HepG2 (cell line): ENCODE results near the gene BEST2. TPM values are rescaled to one million over a fixed set of nuclear protein-coding genes. Genes with fewer than 3 reads are reported as not detected.

ENCODE experiments used
- EZH2 ChIP-seq: conservative IDR thresholded peaks from 2 replicates; pipeline ENCODE4 v1.6.1; 2012; ENCODE audit warnings: mild to moderate bottlenecking, low read depth, low read length, moderate library complexity
- FUBP1 ChIP-seq: sonication (generic); formaldehyde crosslinking; IDR thresholded peaks from 2 replicates; pipeline ENCODE4 v1.5.1; 2020; ENCODE audit warnings: missing genetic modification reagents, mild to moderate bottlenecking, borderline replicate concordance
- GFI1 ChIP-seq: sonication (generic); formaldehyde crosslinking; IDR thresholded peaks from 2 replicates; pipeline ENCODE4 v1.5.0; 2020; ENCODE audit warnings: missing genetic modification reagents, mild to moderate bottlenecking, borderline replicate concordance
- KIAA2018 ChIP-seq: sonication (generic); formaldehyde crosslinking; IDR thresholded peaks from 2 replicates; pipeline ENCODE4 v1.5.0; 2020; ENCODE audit warnings: mild to moderate bottlenecking, missing genetic modification reagents, borderline replicate concordance
- PHF21A ChIP-seq: sonication (generic); formaldehyde crosslinking; IDR thresholded peaks from 2 replicates; pipeline ENCODE4 v1.5.0; 2020; ENCODE audit warnings: mild to moderate bottlenecking, missing genetic modification reagents
- STAG1 ChIP-seq: sonication (generic); formaldehyde crosslinking; IDR thresholded peaks from 2 replicates; pipeline ENCODE4 v1.4.0; 2020; ENCODE audit warnings: missing genetic modification reagents
- ZNF383 ChIP-seq: sonication (generic); formaldehyde crosslinking; IDR thresholded peaks from 2 replicates; pipeline ENCODE4 v1.4.0; 2020; ENCODE audit warnings: missing genetic modification reagents, mild to moderate bottlenecking, borderline replicate concordance
- ZNF547 ChIP-seq: sonication (generic); formaldehyde crosslinking; IDR thresholded peaks from 2 replicates; pipeline ENCODE4 v1.5.1; 2020; ENCODE audit warnings: mild to moderate bottlenecking, missing genetic modification reagents
- ZNF597 ChIP-seq: sonication (generic); formaldehyde crosslinking; IDR thresholded peaks from 2 replicates; pipeline ENCODE4 v1.5.0; 2020; ENCODE audit warnings: missing genetic modification reagents
- ZSCAN25 ChIP-seq: sonication (generic); formaldehyde crosslinking; IDR thresholded peaks from 2 replicates; pipeline ENCODE4 v1.8.0; 2022; ENCODE audit warnings: mild to moderate bottlenecking, missing genetic modification reagents
- polyA plus RNA-seq, 8 experiments: library from polyadenylated mRNA; depleted of rRNA in 3 of 8; stranded (reverse) in 7 of 8; unstranded in 1 of 8; fragments of >200 nt; fragmentation: Illumina TruSeq in 4 of 8; extraction: Trizol in 4 of 8; gene quantifications; 2 replicates each; pipeline versions ENCODE4 v1.2.1 to v1.2.3, GENCODE V29; 2011 to 2016; ENCODE audit warnings: low read depth in 4 of 8, missing spikeins in 1 of 8, mixed read lengths in 1 of 8; ENCODE audit not compliant: insufficient read depth in 1 of 8
- total RNA-seq, 5 experiments: library from RNA; depleted of rRNA; stranded (reverse); fragments of >200 nt; fragmentation: Illumina TruSeq; extraction: Trizol; gene quantifications; 2 replicates each; pipeline ENCODE4 v1.2.3, GENCODE V29; 2016; ENCODE audit warnings: low read depth in 1 of 5
- TF ChIP-seq, protein P1 (sequence below): sonication (generic); formaldehyde crosslinking; conservative IDR thresholded peaks from 2 replicates; pipeline ENCODE4 v1.4.0; 2020; ENCODE audit warnings: missing genetic modification reagents
- TF ChIP-seq, protein P2 (sequence below): sonication (generic); IDR thresholded peaks from 2 replicates; pipeline ENCODE4 v1.6.1; 2016; ENCODE audit warnings: low read depth, borderline replicate concordance

The BEST2 gene
- total and polyA plus RNA-seq, 2 of the 13 experiments (the other 11 are each of a cell fraction or from before 2014, with no cell fraction given) = not detected

GRCh38 chr19:12736995-12737834 lies 14.4 kb upstream of the BEST2 start, which contains the start of gene GET3 (continued):
- TF ChIP-seq KIAA2018 (CRISPR knock-in tag) = no peak
- TF ChIP-seq ZNF597 (CRISPR knock-in tag) = no peak
- TF ChIP-seq, protein P1, sequence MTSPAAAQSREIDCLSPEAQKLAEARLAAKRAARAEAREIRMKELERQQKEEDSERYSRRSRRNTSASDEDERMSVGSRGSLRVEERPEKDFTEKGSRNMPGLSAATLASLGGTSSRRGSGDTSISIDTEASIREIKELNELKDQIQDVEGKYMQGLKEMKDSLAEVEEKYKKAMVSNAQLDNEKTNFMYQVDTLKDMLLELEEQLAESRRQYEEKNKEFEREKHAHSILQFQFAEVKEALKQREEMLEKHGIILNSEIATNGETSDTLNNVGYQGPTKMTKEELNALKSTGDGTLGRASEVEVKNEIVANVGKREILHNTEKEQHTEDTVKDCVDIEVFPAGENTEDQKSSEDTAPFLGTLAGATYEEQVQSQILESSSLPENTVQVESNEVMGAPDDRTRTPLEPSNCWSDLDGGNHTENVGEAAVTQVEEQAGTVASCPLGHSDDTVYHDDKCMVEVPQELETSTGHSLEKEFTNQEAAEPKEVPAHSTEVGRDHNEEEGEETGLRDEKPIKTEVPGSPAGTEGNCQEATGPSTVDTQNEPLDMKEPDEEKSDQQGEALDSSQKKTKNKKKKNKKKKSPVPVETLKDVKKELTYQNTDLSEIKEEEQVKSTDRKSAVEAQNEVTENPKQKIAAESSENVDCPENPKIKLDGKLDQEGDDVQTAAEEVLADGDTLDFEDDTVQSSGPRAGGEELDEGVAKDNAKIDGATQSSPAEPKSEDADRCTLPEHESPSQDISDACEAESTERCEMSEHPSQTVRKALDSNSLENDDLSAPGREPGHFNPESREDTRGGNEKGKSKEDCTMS (CRISPR knock-in tag) = no peak
- TF ChIP-seq EZH2 = no peak
- TF ChIP-seq ZNF547 (CRISPR knock-in tag) = peak; percentile 40; the same call in 1 of the 2 replicates
- no peak for TF ChIP-seq ZNF383 (CRISPR knock-in tag)
- TF ChIP-seq STAG1 (CRISPR knock-in tag) = no peak
- TF ChIP-seq ZSCAN25 (CRISPR knock-in tag) = no peak
- no peak for TF ChIP-seq GFI1 (CRISPR knock-in tag)
- TF ChIP-seq, protein P2, sequence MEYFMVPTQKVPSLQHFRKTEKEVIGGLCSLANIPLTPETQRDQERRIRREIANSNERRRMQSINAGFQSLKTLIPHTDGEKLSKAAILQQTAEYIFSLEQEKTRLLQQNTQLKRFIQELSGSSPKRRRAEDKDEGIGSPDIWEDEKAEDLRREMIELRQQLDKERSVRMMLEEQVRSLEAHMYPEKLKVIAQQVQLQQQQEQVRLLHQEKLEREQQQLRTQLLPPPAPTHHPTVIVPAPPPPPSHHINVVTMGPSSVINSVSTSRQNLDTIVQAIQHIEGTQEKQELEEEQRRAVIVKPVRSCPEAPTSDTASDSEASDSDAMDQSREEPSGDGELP = no peak
- TF ChIP-seq PHF21A = peak; percentile 49; the same call in 1 of the 2 replicates
- TF ChIP-seq FUBP1 = no peak
